Activated CD8-positive, alpha-beta memory T cell treated with anti-CD3 and anti-CD28 coated beads for 24 hours (primary cell): ENCODE measurements around the gene PSTPIP2.
"Not testable (repeated sequence)": the region's sequence is repeated elsewhere in the genome, so short reads cannot be mapped to it uniquely, and the experiment has no call there.

Source experiments
- DNase-seq: peaks from one replicate; pipeline ENCODE4 v3.0.0-alpha.2; 2020

Gene PSTPIP2

GRCh38 chr18:45976974-45977373, 95.1 kb downstream of the PSTPIP2 start:
- no peak for DNase-seq

GRCh38 chr18:45976566-45976965, 95.5 kb downstream of the PSTPIP2 start:
- DNase-seq: no peak

- DNase-seq: peak; percentile 69
These were observed 97.9 kb downstream of the PSTPIP2 start for GRCh38 chr18:45974088-45974536.

GRCh38 chr18:45967007-45967706, 104.9 kb downstream of the PSTPIP2 start, which contains the start of gene EPG5:
EPG5 (minus strand) TSS chr18:45967329; CDS start chr18:45967239, 90 bp downstream.
- peak; percentile 95 for DNase-seq

GRCh38 chr18:45964913-45965312, 107.1 kb downstream of the PSTPIP2 start:
- DNase-seq: not testable (repeated sequence)

- no peak for DNase-seq
These were observed 109.2 kb downstream of the PSTPIP2 start for GRCh38 chr18:45962866-45963265.

- no peak for DNase-seq
These were observed 109.6 kb downstream of the PSTPIP2 start for GRCh38 chr18:45962461-45962860.

GRCh38 chr18:45959484-45959883, 112.6 kb downstream of the PSTPIP2 start:
- DNase-seq: not testable (repeated sequence)

- DNase-seq: no peak
These were observed 113.3 kb downstream of the PSTPIP2 start for GRCh38 chr18:45958730-45959129.

- DNase-seq: no peak
These were observed 114.0 kb downstream of the PSTPIP2 start for GRCh38 chr18:45958027-45958426.

- DNase-seq: no peak
These were observed 115.0 kb downstream of the PSTPIP2 start for GRCh38 chr18:45957100-45957499.

- no peak for DNase-seq
These were observed 117.8 kb downstream of the PSTPIP2 start for GRCh38 chr18:45954070-45954934.

GRCh38 chr18:45951016-45951714, 120.9 kb downstream of the PSTPIP2 start:
- DNase-seq: no peak

GRCh38 chr18:45945669-45946068, 126.4 kb downstream of the PSTPIP2 start:
- no peak for DNase-seq

- DNase-seq: no peak
These were observed 131.3 kb downstream of the PSTPIP2 start for GRCh38 chr18:45940724-45941123.

- no peak for DNase-seq
These were observed 132.8 kb downstream of the PSTPIP2 start for GRCh38 chr18:45939236-45939635.

- no peak for DNase-seq
These were observed 133.5 kb downstream of the PSTPIP2 start for GRCh38 chr18:45938488-45938935.

GRCh38 chr18:45935591-45936335, 136.3 kb downstream of the PSTPIP2 start:
- no peak for DNase-seq
